HG02840 (cell line): Measurements from ENCODE around the gene MAF.

Source experiments
- ATAC-seq: cut with Tn5 transposase; IDR thresholded peaks from one replicate; pipeline ENCODE4 v1.9.1; 2021; ENCODE audit warnings: mild to moderate bottlenecking, moderate library complexity, moderate number of reproducible peaks; ENCODE audit not compliant: unreplicated experiment, low FRiP score

MAF gene

DNA sequence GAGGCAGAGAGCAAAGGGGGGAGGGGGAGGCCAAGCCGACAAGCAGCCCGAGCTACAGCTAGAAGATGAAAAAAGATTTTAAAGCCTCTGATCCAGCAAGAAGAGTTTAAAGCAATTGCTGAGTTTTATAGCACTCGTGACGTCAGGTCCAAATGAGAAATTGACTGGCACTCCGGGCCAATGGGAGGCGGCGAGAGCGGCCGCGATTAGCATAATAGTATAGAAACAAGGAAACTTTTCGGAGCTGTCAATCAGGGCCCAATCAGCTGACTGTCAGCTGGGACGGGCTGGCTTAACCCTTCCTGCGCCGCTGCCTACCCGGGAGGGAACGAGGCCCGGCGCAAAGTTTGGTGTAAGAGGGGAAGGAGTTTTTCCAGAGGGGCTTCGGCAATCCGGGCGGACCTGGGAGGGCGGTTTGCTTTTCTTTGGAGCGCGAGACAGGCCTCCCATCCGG is at the start of gene MAF:
Gene MAF, minus strand, starts transcription at position 100 of the 454 bp plus-strand sequence. CDS start 835 bp downstream, outside the sequence.
- no peak for ATAC-seq

DNA sequence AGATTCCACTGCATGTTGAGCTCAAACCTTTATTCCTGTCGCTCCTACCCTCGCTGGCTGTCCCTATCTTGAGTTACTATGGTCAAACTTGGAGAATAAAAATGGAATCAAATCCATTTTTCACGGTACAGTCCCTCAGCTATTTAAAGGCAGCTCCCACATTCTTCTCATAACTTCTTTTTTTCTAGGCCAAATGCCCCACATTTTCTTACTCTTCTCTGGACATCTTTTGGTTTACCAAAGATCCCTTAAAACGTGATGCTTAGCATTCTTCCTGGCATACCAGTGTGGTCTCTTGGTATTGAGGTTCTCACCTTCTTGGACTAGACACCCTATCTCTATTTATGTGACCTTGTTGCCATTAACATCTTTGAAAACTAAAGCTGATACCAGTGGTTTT is 48.3 kb upstream of the MAF start:
- ATAC-seq = no peak

GRCh38 chr16:79647586-79647985 is 47.0 kb upstream of the MAF start:
- no peak for ATAC-seq

DNA sequence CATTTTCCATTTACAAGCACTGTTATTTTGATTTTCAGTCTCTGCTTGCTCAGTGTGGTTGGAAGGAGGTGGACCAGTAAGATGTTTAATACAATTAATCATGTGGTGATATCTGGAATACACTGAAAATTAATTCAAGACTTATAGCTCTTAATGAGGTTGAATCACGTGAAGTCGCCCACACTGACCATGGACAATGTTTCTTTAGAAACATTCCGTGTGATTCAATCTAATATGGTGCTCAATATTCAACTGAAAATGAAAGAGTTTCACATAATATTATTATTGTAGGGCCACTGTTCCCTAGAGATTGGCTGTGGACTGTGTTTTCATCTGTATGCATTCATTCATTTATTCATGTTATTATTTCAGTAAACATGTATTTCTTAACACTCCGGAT is 45.2 kb upstream of the MAF start:
- ATAC-seq = no peak

DNA sequence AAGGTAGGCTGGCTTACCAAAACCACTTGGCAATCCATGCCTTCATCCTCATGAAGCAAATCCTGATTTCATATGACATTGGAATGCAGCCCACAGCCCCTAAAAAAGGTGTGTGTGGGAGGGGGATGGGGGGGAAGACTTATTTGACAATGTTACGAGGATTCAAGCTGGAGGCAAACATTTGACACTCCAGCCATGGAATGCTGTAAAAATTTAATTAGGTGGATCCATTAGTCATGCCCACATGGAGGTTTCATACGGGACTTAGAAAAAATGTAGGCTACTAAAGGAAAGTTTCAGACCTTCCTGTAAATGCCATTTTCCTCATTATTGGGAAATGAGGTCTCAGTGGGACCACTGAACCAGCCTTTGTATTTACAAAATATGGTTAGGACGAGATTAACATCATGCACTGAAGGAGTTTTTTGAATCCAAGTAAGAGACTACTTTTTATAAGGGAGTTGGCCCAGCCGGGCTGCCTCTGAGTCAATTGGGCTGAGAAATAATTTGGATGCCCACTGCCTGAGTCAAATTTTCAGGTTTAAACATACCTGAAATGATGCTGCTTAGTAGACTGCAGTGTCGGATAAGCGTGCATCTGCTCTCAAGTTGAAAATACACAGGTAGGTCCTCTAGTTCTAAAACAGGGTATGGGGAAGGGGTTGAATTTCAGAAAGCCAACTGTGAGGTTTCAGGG is 44.6 kb upstream of the MAF start:
- no peak for ATAC-seq

GRCh38 chr16:79642652-79643051 is 42.1 kb upstream of the MAF start:
- no peak for ATAC-seq

DNA sequence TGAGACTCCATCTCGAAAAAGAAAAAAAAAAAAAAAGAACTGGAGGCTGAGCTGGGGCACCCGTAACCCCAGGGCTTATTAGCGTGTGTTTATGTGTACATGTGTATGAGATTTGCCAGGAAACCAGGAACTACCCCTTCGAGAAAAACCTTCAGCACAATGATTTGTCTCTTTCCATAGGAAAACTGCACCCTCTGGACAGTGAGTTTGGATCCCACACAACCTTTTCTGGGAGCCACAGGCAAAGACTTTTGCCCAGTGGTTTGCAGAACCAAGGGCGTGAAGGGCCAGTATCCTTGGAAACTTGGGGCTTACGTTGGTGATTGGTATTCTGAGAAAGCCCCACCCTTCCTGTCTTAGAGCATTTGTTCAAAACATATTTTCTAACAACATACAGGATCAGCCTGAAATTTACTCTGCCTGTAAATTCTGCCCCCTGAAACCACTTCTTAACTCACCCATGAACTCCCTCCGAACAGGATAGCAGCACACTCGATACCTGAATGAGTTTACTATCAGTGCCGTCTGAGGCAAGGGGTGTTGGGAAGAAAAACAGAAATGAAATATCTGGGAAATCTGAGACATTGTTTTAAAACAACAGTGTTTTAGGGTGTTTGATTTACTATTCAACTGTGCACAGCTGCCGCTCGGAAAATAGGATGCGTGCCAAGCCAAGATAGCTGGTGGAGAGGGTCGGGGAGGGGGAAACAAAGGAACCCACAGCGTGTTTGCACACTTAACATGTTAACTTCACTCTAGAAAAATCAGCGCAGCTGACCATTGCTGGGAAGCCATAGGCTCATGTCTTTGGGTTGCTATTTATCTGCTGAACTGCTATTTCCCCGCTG is 40.2 kb upstream of the MAF start:
- ATAC-seq = no peak

- ATAC-seq = no peak
Observed at GRCh38 chr16:79639576-79640311, 39.2 kb upstream of the MAF start.

DNA sequence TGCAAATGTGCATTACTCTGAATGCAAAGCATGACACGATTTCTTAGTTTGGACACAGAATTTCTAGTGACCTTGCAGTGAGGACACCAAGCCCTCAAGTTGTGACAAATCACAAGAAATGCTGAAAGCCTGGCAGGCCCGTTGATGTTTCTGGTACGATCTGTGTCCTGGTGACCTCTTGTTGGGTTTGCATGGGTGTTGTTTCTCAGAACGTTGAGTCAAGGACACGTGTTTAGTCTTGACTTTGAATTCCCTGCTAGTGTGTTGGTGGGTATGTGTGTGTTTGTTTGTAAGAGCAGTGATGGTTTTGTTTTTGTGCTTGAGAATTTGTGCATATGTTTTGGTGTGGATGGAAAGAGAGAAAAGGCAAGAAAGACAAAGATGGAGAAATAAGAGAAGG is 37.8 kb upstream of the MAF start:
- no peak for ATAC-seq

DNA sequence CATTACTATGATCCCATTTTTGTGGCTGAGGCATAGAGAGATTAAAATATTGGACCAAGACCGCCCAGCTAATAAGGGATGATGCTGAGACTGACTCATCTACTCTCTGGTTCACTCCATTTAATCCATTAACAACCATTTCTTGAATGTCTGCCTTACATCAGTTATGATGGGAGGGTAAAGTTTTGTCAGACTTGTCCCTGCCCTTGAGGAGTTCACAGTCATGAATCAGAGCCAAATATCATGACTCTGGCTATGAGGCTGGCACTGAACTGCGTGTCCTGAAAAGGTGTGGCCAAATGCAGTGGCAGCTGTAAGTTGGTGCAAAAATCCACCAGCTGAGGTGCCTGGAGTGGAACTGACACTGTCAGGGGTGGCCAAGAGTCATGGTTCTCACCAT is 35.0 kb upstream of the MAF start:
- ATAC-seq = no peak

DNA sequence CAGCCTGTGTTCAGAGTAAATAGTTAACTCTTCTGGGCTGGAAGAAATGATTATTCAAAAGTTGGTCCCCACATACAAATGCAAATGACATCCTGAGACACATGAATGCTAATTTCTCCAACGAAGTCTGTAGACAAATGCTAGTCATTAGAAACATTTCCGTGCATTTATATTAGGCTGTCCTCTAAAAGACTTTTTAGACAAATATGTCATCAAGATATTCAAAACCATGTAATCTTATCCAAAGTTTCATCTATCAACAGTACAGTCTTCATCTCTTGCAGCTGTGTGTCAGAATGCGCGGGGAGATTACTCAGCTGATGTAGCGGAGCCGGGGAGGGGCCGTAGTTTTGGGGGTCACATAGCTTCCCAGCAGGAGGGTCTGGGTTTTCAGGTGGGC is 33.8 kb upstream of the MAF start:
- no peak for ATAC-seq

DNA sequence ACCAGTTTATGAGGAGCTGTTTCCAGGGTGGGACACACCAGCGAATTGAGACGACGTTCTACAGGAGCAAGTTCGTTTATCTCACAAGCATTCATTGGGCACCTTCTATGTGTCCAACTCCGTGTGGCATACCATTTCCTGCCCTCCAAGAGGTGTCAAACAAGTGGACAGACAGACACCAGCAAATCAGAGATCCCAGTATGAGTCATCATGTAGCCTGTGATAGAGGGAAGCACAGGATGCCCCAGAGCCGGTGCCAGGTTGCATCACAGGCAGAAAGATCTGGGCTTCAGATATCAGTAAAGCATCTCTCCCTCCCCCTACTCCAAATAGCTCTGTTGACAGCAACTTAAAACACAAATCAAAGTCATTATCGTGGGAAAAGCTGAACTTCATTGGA is 31.8 kb upstream of the MAF start:
- ATAC-seq = no peak

GRCh38 chr16:79628988-79629387 is 28.5 kb upstream of the MAF start:
- no peak for ATAC-seq

DNA sequence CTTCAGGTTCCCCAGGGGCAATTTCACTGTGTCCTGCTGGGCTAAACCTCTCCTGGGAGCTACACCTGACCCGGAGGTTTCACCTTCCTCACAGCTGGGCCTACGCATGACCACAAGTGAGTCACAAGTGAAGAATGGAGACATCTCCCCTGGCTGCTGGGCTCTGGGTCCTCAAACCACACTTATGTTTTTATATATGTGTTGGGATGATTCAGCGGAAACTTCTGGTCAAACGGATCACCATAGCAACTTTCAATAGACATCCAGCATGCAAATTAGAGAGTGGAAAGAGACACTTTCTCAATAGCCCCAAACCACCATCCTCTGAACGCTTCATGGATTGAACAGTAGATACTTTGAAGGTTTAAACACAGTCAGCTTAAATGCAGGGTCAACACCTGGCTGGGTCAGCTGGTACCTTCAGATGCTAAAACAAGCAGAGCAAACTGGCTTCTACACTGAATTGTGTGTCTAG is 28.0 kb upstream of the MAF start:
- ATAC-seq = peak; percentile 85

GRCh38 chr16:79627092-79627491 is 26.6 kb upstream of the MAF start:
- ATAC-seq = no peak

DNA sequence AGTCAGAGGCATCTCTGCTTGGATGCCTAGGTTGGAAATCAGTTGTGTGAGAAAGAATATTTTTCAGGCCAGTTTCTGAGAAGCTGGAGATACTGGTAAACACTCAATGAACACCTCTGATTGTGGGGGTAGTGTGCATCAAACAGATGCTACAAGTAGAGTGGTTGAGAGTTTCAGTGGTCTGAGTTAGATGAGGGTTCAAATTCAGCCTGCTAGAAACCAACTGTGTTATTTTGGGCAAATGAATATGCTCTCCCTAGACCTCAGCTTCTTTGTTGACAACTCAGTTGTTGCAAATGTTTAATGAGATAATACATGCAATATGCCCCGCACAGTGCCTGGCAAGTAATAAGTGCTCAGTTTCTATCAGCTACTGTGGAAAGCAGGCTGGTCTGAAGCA is 25.2 kb upstream of the MAF start:
- no peak for ATAC-seq

- no peak for ATAC-seq
Observed at GRCh38 chr16:79623824-79624223, 23.3 kb upstream of the MAF start.

DNA sequence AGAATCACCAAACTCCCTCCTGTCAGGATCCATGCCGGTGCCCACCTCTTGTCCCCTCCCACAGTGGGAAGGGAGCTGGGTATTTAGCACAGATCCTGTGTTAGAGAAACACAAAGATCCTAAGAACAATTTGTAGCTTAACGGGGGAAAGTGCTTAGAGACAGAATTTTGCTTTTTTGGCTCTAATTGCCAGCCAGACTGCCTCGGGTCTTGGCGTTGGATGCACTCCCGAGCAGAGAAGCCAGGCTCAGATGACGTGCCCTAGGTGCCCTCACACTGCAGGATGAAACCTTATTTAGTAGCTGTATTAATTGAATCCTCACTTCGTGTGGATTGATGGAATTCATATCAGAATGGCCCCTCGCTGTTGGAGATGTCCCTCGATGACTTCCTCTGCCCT is 22.5 kb upstream of the MAF start:
- no peak for ATAC-seq

GRCh38 chr16:79621027-79621426 is 20.5 kb upstream of the MAF start:
- ATAC-seq = no peak

DNA sequence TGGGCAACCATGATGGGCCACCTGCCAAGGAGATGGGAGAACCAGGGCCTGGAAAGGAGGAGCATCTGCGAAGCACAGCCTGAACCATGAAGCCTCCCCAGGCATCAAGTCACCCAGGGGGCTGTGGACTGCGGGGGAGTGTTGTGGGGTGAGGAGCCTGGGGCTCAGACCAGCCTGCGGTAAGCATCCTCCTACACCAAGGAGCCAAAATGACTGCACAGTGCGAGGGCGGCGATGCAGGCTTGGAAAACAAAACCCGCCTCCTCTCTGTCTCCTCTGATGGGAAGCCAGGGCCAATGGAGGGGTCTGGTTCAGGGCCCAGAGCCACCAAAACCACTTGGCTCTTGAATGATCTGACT is 18.1 kb upstream of the MAF start:
- ATAC-seq = no peak

GRCh38 chr16:79618041-79618691 is 17.6 kb upstream of the MAF start:
- ATAC-seq = no peak
